GM13977 (cell line): ENCODE measurements around the gene KLF2.
"Not testable (repeated sequence)": the region's sequence is repeated elsewhere in the genome, so short reads cannot be mapped to it uniquely, and the experiment has no call there.

ENCODE experiments used
- DNase-seq: peaks from one replicate; pipeline ENCODE4 v3.0.0; 2012; ENCODE audit warnings: low spot score
- CTCF ChIP-seq: IDR thresholded peaks from 2 replicates; pipeline ENCODE4 v1.5.1; 2012; ENCODE audit warnings: mild to moderate bottlenecking, control low read depth; ENCODE audit not compliant: insufficient read depth; ENCODE audit errors: extremely low read depth, missing control alignments
- in situ Hi-C: fragments of 300-500 bp; cut with MboI; formaldehyde crosslinking; loops from one replicate; pipeline ENCODE4 v1.12.0; 2022; ENCODE audit warnings: low sequenced_read_pairs, low pct_unique_long_range_greater_than_20kb, mixed read lengths, inconsistent platforms; ENCODE audit not compliant: unreplicated experiment

Gene KLF2

DNA sequence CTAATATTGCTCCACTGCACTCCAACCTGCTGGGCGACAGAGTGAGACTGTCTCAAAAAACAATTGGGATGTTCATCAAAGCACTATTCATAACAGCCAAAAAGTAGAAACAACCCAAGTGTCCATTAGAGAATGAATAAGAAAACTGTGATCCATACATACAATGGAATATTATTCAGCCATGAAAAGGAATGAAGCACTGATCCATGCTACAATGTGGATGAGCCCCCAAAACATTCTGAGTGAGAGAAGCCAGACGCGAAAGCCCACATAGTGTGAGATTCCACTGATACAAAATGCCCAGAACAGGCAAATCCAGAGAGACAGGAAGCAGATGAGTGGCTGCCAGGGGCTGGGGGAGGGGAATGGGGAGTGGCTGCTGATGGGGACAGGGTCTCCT, 16.0 kb downstream of the KLF2 start:
- in situ Hi-C loops = no loop called here

GRCh38 chr19:16342002-16342715, 17.5 kb downstream of the KLF2 start:
- DNase-seq = peak; percentile 75
- TF ChIP-seq CTCF = no peak
- in situ Hi-C loops = no loop called here

More for the DNA sequence above, 16.0 kb downstream of the KLF2 start:
- DNase-seq = no peak
- TF ChIP-seq CTCF = no peak

DNA sequence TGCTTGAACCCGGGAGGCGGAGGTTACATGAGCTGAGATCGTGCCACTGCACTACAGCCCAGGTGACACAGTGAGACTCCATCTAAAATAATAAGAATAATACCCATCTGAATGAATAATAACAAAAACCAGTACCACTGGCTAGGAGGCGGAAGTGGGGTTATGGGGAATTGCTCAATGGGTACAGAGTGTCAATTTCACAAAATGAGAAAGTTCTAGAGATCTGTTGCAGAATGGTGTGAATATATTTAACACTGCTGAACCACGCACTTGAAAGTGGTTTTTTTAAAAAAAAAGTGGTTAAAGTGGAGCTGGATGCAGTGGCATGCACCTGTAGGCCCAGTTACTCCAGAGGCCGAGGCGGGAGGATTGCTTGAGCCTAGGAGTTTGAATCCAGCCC, 18.5 kb downstream of the KLF2 start:
- TF ChIP-seq CTCF = no peak
- DNase-seq = no peak
- in situ Hi-C loops = no loop called here

DNA sequence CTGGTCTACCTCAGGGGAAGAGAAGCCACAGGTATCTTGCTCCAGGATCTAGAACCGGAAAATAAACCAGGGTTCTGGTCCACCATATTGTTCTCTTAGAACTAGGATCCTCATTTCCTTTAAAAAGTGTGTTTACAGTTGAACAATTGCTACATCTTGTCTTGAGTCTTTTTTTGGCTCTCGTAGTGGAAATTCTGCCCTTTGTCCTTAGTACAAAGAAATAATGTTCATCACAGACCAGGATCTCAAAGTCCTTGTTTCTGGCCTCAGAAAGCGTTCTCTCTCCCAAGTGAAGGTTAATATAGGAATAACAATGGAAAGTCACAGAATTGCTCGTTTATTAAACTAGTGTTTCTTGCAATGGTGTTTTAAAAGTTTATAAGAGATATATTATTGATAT, 20.8 kb downstream of the KLF2 start:
- TF ChIP-seq CTCF = no peak
- in situ Hi-C loops = no loop called here
- no peak for DNase-seq

DNA sequence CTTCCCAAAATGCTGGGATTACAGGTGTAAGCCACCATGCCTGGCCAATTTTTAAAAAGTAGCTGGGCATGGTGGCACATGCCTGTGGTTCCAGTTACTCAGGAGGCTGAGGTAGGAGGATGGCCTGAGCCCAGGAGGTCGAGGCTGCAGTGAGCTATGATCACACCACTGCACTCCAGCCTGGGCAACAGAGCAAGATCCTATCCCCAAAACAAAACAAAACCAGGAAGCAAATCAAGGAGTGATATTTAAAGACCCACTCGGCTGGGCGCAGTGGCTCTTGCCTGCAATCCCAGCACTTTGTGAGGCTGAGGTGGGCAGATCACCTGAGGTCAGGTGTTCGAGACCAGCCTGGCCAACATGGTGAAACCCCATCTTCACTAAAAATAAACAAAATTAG, 22.5 kb downstream of the KLF2 start:
- DNase-seq, in situ Hi-C loops: not testable (repeated sequence)

DNA sequence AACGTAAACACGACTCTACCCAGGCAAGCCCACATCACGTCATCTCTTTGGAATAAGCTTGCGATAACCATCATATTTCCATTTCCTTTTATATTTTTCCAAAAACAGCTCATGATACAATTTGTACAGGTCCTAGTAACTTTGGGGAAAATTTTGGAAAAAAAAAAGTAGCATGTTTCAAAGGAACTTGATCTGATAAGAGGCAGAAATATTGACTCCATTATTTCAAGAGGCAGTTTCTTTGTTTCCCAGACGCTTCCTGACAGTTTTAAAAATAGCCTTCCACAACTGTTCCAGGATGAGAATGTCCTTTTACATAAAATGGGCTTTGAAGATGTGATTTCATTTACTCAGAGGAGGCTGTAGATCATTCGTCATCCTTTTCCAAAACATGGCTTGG, 23.1 kb downstream of the KLF2 start:
- DNase-seq = no peak
- no peak for TF ChIP-seq CTCF
- in situ Hi-C loops = no loop called here

- in situ Hi-C loops = no loop called here
- TF ChIP-seq CTCF = no peak
- DNase-seq = no peak
Measured at GRCh38 chr19:16349551-16350152, 25.0 kb downstream of the KLF2 start.
